ENCODE measurements around the gene SH3GL2.
"Not testable (repeated sequence)": the region's sequence is repeated elsewhere in the genome, so short reads cannot be mapped to it uniquely, and the experiment has no call there.

SH3GL2 gene

DNA sequence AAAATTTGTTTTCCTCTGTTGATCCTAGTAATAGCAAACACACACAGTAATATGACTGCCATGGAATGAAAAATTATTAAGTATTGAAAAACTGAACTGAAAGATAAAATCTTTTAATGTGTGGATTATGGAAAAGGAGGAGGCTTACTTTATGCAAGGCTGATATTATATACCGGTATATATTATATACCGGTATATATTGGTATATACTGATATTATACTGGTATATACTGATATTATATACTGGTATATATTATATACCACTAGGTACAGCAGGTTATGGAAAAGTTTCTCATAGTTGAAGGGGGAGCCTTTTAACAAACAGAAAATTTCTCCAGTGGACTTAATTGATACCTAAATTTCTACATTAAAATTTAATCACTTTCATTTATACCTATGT lies 181.4 kb downstream of the SH3GL2 start:
- DNase-seq, result no peak

GRCh38 chr9:17761984-17762676 lies 183.3 kb downstream of the SH3GL2 start:
- no peak for DNase-seq

DNA sequence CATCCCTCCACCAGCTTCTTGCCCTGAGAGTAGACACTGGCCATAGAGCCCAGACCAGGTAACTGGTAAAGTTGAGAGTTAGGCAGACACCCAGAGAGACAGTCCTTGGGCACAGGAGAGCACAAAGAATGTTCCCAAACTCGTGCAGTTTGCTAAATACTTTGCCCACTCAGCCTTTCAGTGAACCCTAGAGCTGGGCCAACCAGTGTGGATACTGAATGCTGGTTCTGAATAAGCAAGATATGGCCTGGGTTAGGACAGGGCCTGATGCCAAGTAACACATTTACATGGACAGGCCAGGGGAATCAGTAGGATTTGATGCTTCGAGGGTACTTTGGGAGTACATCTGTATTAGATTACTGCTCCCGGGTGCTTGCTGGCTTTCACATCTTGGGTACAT lies 185.4 kb downstream of the SH3GL2 start:
- no peak for DNase-seq

GRCh38 chr9:17765131-17765530 lies 186.3 kb downstream of the SH3GL2 start:
- not testable (repeated sequence) for DNase-seq

DNA sequence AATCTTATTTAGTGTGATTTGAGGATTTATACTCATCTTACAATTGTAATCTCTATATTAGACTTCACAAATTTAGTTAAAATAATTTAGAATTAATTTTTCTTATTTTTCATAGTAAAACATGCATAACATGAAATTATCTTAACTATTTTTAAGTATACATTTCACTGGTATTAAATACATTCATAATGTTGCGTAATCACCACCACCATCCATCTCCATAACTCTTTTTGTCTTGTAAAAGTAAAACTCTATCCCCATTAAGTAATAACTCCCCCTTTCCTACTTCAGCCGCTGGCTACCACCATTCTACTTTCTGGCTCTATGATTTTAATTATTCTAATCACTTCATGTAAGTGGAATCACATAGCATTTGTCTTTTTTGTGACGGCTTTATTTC lies 193.4 kb downstream of the SH3GL2 start:
- DNase-seq, result no peak

DNA sequence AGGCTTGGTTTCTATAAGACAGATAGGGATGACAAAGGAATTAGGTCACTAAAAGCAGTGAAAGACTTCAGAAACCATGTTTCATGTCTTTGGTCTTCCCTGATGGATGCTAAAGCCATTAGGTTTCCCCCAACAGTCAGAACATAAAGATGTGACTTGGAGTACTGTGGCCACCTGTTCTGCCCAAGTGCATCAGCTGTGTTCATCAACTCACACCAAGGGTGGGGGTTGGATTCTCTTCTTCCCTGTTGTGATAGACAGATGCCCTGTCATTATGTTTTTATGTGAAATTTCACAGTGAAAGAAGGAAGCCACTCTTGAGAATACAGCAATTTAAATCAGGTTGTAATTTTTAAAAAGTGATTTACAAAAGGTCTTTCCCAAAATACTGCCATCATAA lies 196.8 kb downstream of the SH3GL2 start:
- no peak for DNase-seq

DNA sequence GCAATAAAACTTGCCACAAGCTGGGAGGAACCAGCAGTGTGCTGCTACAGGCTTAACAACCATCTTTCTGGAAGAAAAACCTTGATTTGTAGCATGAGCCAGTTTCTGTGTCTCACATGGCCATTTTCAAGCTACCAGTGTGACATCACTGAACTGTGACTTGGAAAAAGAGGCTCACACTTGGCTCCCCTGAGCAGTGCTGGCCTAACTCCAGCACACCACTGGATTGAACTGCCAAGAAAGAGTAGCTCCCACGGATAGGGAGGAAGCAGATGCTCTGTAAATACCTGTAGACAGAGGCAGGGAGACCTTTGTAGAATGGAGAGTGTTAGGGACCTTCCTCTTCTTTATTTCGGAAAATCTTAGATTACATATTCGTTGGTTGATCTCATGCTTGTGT lies 197.9 kb downstream of the SH3GL2 start:
- DNase-seq, result no peak

GRCh38 chr9:17777465-17777864 lies 198.6 kb downstream of the SH3GL2 start:
- no peak for DNase-seq

DNA sequence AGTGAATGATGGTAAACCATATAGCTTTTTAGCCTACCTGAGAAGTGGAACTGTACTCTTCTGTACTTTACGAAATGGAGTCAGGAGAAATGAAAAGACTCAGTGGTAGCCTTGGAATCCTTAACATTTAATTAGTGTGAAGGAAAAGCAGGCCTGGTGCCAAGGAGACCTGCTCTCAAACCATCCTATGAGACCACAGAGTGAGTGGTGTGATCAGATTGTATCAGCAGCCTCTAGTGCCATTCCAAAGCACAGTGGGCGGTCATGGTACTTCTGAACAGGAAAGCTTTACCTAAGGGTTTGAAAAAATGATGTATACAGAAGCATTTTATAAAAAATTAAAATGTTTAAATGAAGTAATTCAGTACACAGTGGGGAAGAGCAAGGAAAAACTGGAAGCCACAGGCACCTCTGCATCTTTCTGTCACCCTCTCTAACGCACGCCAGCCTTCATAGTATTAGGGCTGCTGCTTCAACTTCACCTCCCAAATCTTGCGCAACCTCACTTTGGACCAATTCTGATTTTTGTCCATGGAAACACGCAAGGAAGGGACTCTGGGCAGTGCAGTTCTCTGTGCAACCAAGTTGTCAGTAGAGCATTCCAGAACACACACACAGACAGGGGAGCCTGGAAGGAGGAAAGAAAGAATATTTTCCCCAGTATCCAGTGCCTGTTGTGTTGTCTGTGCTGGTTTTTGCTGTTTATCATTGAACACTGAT lies 203.7 kb downstream of the SH3GL2 start:
- no peak for DNase-seq

GRCh38 chr9:17783227-17783626 lies 204.4 kb downstream of the SH3GL2 start:
- no peak for DNase-seq

DNA sequence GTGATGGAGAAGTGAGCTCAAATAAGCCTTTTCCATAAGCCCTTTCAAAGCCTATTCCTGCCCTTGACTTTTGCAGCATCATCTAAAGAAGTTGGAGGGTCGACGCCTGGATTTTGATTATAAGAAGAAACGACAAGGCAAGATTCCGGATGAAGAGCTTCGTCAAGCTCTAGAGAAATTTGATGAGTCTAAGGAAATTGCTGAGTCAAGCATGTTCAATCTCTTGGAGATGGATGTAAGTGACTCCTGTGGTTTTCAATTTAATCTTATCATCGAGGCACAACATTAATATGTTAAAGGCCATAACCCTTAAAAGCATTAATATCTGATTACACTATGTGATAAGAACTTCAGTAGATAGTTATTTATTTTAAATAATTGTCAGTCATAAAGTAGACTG lies 210.4 kb downstream of the SH3GL2 start:
- no peak for DNase-seq

DNA sequence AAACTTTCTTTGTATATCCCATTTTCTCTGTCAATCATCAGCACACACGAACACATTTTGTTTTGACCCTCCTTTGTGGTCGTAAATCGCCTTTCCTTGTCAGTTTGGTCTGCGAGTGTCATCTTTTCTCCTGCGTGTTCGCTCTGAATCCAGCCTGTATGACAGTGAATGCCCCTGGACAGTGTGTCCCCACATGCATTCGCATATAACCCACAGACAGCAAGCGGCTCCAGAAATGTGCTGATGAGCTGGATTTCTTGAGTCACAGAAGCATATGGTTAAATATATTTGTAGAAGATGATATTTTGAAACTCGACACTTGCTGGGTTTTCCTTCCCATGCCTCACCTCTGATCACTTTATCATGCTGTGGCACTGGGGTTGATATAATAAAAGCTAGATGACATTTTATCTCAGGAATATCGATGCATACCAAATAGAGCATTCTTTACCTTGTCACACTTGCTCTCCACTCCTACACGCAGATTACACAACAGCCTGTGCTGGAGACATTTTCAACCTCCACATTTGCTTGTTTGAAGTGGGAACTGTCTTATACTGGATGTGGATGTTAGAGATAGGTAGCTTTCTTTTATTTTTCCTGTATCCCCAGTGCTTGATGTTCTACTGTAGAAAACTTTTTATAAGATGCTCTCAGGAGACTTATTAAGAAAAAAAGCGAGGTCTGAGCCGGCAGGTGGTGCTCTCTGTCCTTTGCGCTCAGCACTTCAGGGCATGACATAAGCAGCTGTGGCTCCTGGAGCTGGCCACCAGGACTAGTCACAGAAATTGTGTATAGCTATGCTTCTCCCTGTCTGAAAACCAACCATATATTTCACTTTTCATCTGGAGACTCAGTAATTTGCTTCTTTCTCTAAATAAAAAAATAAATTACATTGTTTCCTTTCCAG lies 215.1 kb downstream of the SH3GL2 start:
- no peak for DNase-seq

DNA sequence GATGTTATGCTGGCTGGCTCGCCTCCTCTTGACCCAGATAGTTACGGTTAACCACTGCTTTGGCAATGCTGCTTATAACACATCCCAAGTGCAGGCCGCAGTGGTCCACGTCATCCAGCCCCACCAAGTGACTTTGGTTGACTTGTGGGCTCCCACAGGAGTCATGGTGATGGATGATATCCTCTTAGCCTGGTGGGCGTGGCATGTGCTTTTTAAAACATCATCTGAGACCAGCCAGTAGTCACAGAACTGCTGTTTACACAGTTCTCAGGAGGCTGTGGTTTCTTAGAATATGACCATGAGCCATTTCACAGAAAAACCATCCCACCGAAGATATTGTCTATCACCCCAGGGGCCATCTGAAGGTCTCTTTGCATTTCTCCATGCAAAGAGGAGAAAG lies 216.9 kb downstream of the SH3GL2 start:
- DNase-seq, result no peak

DNA sequence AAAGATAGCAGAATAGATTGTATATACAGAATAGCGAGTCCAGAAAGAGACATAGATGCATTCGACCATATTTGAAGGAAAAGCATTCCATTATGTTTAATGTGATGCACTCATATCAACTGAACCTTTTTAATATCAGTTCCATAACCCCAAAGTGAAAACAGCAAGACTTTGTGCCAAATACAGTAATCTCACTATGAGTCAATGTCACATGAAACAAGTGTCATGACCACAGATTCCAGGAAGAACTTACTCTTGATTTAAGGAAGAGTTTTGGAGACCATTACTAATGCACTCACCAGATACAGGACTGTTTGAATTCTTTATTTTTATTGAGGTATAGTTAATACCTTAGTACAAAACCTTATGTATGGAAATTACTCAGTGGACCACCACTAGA lies 220.5 kb downstream of the SH3GL2 start:
- no peak for DNase-seq

- no peak for DNase-seq
Observed at GRCh38 chr9:17800418-17800817, 221.6 kb downstream of the SH3GL2 start.

- DNase-seq, result peak in 1 of 2 donors; percentile 31
Observed at GRCh38 chr9:17802249-17802857, 223.5 kb downstream of the SH3GL2 start.

DNA sequence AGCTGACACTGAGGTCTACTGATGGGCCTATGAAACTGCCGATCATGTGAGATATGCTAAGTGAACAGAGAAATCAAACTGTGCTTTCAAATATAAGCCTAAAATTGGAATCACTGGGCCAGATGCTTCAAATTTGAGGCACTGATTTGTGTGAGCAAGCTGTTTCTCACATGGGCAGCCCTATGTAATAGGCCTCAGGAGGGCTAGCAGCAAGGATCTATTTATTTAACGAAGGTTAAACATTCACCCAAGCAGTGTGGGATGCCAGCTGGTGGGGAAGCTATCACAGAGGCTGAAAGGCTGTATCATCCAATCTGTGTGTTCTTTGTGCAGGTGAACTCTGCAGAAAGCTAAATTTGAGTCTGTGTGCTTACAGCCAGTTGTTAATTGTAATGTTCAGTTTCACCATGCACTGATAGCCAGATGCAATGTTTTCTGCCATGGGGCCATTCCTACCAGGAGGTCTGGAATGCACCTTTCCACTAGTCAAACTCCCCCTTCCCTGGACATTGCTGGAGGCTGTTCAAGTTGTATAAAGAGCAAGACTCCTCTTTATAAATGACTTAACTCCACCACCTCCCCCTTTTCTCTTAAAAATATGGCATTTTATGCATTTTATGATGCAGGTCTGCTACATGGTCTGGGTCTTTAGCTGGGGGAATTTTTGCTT lies 228.9 kb downstream of the SH3GL2 start:
- DNase-seq, result no peak

GRCh38 chr9:17810317-17810716 lies 231.5 kb downstream of the SH3GL2 start:
- DNase-seq, result no peak

DNA sequence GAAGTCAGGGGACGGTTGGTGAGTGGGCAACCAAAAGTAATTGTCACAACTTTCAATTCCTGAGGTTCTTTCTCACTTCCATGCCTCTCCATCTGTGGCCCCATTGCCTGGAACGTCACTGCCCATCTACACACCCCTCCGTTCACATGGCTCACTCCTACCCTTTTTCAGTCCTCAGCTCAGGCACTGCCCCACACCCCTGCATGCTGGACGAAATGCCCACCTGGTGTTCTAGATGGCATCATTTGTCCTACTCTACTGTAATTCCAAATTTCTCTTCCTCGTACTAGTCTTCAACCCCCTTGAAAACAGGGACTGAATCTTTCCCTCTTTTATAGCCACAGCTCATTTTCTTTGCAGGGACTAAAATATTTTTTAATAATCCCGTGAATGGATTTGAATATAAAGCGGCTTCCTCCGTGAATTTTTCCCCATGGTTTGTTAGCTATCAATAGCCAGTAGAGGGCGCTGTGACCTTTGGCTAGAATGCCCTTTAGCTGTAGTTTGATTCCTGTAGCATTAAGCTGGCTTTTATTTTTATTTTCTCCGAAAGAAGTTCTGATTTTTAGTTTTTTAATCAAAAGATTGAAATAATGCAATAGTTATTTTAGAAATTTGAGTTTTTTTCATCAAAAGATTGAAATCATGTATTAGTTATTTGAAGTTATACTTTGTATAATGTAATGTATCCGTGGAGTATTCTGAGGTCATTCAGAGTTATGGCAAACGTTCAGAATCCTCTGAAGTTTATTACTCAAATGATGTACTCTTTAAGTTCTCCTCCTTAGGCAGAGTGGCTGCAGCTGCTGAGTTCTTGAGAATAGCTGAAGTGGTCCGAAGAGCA lies 232.1 kb downstream of the SH3GL2 start:
- DNase-seq, result peak; percentile 27 to 34

GRCh38 chr9:17813798-17814197 lies 234.9 kb downstream of the SH3GL2 start:
- no peak for DNase-seq

DNA sequence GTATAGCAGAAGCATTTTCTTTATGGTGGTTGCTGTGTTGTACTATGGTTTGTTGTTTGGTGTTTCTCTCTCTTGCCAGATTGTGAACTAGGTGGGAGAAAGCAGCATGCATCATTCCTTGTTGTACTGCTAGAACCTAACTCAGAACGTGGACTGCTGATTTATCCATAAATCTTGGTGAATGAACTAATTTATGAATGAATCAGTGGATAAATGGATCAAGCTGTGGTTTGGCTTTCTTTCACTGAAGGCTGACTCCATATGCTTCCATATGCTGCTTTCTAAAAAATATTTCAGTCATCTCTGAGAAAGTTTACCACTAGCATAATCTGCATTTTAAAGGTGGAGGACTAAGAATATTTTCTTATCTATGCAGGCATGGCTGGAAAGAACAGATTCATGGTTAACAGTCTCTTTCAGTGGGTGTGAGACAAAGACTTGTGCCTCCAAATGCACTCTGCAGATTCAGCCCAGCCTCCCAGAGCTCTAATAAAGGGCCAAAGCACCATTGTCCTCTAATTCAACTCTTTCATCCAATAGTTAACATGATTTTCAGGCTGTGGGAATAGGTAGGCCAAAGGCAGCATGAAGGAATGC lies 237.7 kb downstream of the SH3GL2 start:
- peak in 1 of 2 donors; percentile 15 for DNase-seq

Measured in hippocampal formation (tissue), 2 donors.